GM12878 (cell line): ENCODE data around the gene DCDC2.

Experiments
- FOXM1 ChIP-seq: IDR thresholded peaks from 2 replicates; pipeline ENCODE4 v1.6.1; 2012; ENCODE audit warnings: low read depth, mild to moderate bottlenecking, inconsistent platforms, low read length, moderate library complexity
- HDAC6 ChIP-seq: fragments of 200-600 bp; sonication (generic); IDR thresholded peaks from one replicate; pipeline ENCODE4 v1.8.0; 2017; ENCODE audit warnings: antibody characterized with exemption; ENCODE audit not compliant: unreplicated experiment
- MXI1 ChIP-seq: fragments of 150-350 bp; IDR thresholded peaks from 2 replicates; pipeline ENCODE4 v1.6.1; 2011; ENCODE audit warnings: low read depth, mild to moderate bottlenecking, inconsistent platforms, low read length, improper control_type of control experiment
- SP1 ChIP-seq: IDR thresholded peaks from one replicate; pipeline ENCODE4 v1.6.1; 2011; ENCODE audit warnings: low read depth, low read length
- SRF ChIP-seq, 2 experiments: IDR thresholded peaks; 2 replicates each; pipeline ENCODE4 v1.6.1; 2011; ENCODE audit warnings: low read depth in 2 of 2, low read length in 2 of 2, mild to moderate bottlenecking in 1 of 2, moderate library complexity in 1 of 2
- TF ChIP-seq, protein P1 (sequence below), 3 experiments: IDR thresholded peaks in 2 of 3; conservative IDR thresholded peaks in 1 of 3; 2 replicates each; pipeline ENCODE4 v1.5.1; 2011; ENCODE audit warnings: low read depth in 3 of 3, low read length in 3 of 3, mild to moderate bottlenecking in 3 of 3, control low read depth in 2 of 3, moderate library complexity in 2 of 3, inconsistent platforms in 1 of 3, mixed read lengths in 1 of 3; ENCODE audit not compliant: control insufficient read depth in 2 of 3, insufficient read depth in 1 of 3; ENCODE audit errors: extremely low read depth in 1 of 3
- TF ChIP-seq, protein P2 (sequence below): IDR thresholded peaks from 2 replicates; pipeline ENCODE4 v1.6.1; 2012; ENCODE audit warnings: mild to moderate bottlenecking, low read depth, low read length
- TF ChIP-seq, protein P3 (sequence below): IDR thresholded peaks from 2 replicates; pipeline ENCODE4 v1.6.1; 2011; ENCODE audit warnings: borderline replicate concordance, low read depth, mild to moderate bottlenecking, moderate library complexity, low read length; ENCODE audit not compliant: insufficient read depth, poor library complexity, severe bottlenecking

DNA sequence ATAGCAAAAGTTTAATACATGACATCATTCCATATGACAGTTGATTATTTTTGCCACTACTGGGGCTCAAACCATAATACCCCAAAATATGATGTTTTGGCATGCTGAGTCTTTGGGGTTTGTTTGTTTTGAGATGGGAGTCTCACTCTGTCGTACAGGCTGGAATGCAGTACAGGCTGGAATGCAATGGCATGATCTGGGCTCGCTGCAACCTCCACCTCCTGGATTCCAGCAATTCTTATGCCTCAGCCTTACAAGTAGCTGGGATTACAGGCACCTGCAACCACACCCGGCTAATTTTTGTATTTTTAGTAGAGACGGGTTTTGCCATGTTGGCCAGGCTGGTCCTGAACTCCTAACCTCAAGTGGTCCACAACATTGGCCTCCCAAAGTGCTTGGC is 43.6 kb upstream of the DCDC2 start:
- no peak for TF ChIP-seq SP1
- TF ChIP-seq, protein P1, sequence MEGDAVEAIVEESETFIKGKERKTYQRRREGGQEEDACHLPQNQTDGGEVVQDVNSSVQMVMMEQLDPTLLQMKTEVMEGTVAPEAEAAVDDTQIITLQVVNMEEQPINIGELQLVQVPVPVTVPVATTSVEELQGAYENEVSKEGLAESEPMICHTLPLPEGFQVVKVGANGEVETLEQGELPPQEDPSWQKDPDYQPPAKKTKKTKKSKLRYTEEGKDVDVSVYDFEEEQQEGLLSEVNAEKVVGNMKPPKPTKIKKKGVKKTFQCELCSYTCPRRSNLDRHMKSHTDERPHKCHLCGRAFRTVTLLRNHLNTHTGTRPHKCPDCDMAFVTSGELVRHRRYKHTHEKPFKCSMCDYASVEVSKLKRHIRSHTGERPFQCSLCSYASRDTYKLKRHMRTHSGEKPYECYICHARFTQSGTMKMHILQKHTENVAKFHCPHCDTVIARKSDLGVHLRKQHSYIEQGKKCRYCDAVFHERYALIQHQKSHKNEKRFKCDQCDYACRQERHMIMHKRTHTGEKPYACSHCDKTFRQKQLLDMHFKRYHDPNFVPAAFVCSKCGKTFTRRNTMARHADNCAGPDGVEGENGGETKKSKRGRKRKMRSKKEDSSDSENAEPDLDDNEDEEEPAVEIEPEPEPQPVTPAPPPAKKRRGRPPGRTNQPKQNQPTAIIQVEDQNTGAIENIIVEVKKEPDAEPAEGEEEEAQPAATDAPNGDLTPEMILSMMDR (IDR thresholded peaks at IDR 0.05 in 2 of 3, conservative IDR thresholded peaks at IDR 0.05 in 1 of 3; ENCODE audit: control insufficient read depth in 2 of 3, extremely low read depth in 1 of 3, insufficient read depth in 1 of 3, low read depth in 3 of 3, low read length in 3 of 3) = no peak
- TF ChIP-seq, protein P2, sequence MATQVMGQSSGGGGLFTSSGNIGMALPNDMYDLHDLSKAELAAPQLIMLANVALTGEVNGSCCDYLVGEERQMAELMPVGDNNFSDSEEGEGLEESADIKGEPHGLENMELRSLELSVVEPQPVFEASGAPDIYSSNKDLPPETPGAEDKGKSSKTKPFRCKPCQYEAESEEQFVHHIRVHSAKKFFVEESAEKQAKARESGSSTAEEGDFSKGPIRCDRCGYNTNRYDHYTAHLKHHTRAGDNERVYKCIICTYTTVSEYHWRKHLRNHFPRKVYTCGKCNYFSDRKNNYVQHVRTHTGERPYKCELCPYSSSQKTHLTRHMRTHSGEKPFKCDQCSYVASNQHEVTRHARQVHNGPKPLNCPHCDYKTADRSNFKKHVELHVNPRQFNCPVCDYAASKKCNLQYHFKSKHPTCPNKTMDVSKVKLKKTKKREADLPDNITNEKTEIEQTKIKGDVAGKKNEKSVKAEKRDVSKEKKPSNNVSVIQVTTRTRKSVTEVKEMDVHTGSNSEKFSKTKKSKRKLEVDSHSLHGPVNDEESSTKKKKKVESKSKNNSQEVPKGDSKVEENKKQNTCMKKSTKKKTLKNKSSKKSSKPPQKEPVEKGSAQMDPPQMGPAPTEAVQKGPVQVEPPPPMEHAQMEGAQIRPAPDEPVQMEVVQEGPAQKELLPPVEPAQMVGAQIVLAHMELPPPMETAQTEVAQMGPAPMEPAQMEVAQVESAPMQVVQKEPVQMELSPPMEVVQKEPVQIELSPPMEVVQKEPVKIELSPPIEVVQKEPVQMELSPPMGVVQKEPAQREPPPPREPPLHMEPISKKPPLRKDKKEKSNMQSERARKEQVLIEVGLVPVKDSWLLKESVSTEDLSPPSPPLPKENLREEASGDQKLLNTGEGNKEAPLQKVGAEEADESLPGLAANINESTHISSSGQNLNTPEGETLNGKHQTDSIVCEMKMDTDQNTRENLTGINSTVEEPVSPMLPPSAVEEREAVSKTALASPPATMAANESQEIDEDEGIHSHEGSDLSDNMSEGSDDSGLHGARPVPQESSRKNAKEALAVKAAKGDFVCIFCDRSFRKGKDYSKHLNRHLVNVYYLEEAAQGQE = no peak
- TF ChIP-seq, protein P3, sequence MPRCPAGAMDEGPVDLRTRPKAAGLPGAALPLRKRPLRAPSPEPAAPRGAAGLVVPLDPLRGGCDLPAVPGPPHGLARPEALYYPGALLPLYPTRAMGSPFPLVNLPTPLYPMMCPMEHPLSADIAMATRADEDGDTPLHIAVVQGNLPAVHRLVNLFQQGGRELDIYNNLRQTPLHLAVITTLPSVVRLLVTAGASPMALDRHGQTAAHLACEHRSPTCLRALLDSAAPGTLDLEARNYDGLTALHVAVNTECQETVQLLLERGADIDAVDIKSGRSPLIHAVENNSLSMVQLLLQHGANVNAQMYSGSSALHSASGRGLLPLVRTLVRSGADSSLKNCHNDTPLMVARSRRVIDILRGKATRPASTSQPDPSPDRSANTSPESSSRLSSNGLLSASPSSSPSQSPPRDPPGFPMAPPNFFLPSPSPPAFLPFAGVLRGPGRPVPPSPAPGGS = no peak
- TF ChIP-seq HDAC6 = no peak
- no peak for TF ChIP-seq FOXM1
- no peak for TF ChIP-seq SRF (IDR thresholded peaks at IDR 0.05; ENCODE audit: low read depth in 2 of 2, low read length in 2 of 2)
- no peak for TF ChIP-seq MXI1
